ENCODE data around the gene CCR1.

The CCR1 gene

DNA sequence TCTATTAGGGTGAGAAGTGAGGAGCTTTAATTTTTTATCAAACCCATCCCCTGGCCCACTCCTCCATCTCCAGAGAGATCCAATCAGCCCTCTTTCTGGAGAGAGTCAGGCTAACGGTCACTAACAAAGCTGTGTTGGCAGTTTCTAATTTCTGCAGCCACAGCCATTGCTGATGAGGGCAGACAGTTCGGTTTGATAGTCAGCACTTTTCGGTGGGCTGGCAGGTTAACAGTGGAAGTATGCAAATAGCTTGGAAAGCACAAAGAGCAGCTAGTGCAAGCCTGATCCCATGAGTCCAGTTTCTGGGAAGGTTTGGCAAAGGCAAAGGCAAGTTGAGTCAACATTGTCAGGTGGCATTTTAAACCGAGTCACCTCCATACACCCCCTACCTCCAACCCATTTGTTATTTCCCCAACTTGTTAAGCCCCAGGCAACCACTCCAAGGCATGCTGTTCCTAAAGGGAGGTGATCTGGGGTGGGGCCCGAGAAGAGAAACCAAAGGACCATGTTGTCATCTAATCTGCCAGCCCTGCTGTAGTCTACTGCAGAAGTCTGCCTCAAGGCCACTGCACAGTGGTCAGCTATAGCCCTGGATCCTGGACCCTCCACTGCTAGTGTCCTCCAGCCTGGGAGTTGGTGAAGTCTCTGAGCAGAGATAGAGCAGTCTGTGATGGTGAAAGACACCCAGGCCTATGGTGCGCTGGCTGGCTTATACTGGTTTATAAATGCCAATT lies 1.7 kb downstream of the CCR1 start:
- no peak for DNase-seq (ENCODE audit: low read depth in 1 of 2, low spot score in 1 of 2)
- in situ Hi-C loops (cut with HindIII; ENCODE audit: low pct_unique_long_range_greater_than_20kb, low sequenced_read_pairs), result no loop called here

GRCh38 chr3:46205286-46205960 lies 2.7 kb downstream of the CCR1 start:
- no peak for DNase-seq (ENCODE audit: low read depth in 1 of 2, low spot score in 1 of 2)
- no peak for TF ChIP-seq JUND (IDR thresholded peaks at IDR 0.05; ENCODE audit: low read depth)
- in situ Hi-C loops (cut with HindIII; ENCODE audit: low pct_unique_long_range_greater_than_20kb, low sequenced_read_pairs), result no loop called here

More for the DNA sequence above, 1.7 kb downstream of the CCR1 start:
- no peak for TF ChIP-seq JUND (IDR thresholded peaks at IDR 0.05; ENCODE audit: low read depth)

DNA sequence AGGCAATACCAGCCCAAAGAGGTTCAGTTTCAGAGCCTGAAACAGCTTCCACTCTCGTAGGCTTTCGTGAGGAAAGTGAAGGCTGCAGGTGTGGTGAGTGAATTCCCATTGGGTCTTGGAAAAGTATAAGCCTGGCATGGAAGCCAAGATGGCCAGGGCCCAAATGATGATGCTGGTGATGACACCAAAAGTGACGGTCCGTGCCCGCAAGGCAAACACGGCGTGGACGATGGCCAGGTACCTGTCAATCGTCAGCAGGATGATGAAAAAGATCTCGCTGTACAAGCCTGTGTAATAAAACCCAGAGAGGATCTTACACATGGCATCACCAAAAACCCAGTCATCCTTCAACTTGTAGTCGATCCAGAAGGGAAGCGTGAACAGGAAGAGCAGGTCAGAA lies 4.4 kb downstream of the CCR1 start:
- DNase-seq (ENCODE audit: low read depth in 1 of 2, low spot score in 1 of 2), result no peak
- in situ Hi-C loops (cut with HindIII; ENCODE audit: low pct_unique_long_range_greater_than_20kb, low sequenced_read_pairs), result no loop called here
- TF ChIP-seq JUND (IDR thresholded peaks at IDR 0.05; ENCODE audit: low read depth), result no peak

DNA sequence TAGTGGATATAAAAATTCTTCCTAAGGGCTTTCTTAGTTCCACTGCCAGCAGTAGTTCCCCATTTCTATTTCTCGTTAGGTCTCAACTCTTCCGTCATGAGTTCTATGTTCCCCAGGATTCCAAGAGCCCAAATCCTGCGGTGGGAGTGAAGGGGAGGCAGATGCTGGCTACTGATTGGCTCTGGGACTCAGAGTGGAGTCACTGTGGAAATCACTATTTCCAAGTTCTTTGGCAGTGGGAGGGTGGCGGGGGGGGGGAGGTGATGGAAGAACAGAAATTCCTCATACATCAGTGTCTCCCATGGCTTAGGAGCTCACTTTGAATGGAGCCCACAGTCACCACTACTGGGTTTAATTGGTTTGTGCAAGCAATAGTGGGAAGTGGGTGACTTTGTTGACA lies 5.6 kb downstream of the CCR1 start:
- DNase-seq (ENCODE audit: low read depth in 1 of 2, low spot score in 1 of 2), result no peak
- no peak for TF ChIP-seq JUND (IDR thresholded peaks at IDR 0.05; ENCODE audit: low read depth)
- in situ Hi-C loops (cut with HindIII; ENCODE audit: low pct_unique_long_range_greater_than_20kb, low sequenced_read_pairs), result no loop called here

DNA sequence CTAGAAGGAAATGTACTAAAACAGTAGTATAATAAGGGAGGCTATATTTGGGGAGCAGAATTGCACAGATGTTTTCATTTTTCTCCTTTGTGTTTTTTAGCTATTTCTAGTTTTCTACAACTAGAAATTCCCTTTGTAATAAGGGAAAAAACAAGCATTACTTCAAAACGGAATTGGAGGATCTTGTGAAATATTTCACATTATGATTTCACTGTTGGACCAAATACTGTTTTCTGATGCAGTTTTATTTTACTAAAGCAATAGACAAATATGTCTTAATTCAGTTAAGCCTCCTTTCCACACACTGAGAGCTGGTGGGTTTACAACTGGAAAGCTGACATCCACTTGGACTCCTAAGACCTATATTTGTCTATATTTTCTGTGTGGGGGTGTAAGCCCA lies 7.3 kb downstream of the CCR1 start:
- DNase-seq (ENCODE audit: low read depth in 1 of 2, low spot score in 1 of 2), result no peak
- in situ Hi-C loops (cut with HindIII; ENCODE audit: low pct_unique_long_range_greater_than_20kb, low sequenced_read_pairs), result no loop called here
- no peak for TF ChIP-seq JUND (IDR thresholded peaks at IDR 0.05; ENCODE audit: low read depth)

- in situ Hi-C loops (cut with HindIII; ENCODE audit: low pct_unique_long_range_greater_than_20kb, low sequenced_read_pairs), result no loop called here
- no peak for TF ChIP-seq JUND (IDR thresholded peaks at IDR 0.05; ENCODE audit: low read depth)
- no peak for DNase-seq (ENCODE audit: low read depth in 1 of 2, low spot score in 1 of 2)
Observed at GRCh38 chr3:46200211-46200610, 7.9 kb downstream of the CCR1 start.

DNA sequence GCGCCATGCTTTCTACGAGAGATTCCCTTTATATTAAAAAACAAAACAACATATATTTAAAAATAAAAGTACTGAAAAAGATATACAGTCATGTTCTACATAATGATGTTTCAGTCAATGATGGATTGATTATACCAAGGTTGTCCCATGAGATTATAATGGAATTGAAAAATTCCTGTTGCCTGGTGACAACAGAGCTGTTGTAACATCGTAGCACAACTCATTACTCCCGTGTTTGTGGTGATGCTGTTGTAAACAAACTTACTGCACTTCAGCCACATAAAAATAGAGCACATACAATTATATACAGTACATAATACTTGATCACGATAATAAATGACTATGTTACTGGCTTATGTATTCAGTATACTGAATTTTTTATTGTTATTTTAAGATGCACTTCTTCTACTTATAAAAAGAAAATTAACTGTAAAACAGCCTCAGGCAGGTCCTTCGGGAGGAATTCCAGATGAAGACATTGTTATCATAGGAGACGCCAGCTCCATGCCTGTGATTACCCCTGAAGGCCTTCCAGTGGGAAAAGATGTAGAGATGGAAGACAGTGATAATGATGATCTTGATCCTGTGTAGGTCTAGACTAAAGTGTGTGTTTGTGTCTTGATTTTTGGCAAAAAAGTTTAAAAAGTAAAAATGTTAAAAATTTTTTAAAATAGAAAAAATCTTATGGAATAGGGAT lies 11.7 kb downstream of the CCR1 start:
- DNase-seq (ENCODE audit: low read depth in 1 of 2, low spot score in 1 of 2), result no peak
- in situ Hi-C loops (cut with HindIII; ENCODE audit: low pct_unique_long_range_greater_than_20kb, low sequenced_read_pairs), result no loop called here
- no peak for TF ChIP-seq JUND (IDR thresholded peaks at IDR 0.05; ENCODE audit: low read depth)

DNA sequence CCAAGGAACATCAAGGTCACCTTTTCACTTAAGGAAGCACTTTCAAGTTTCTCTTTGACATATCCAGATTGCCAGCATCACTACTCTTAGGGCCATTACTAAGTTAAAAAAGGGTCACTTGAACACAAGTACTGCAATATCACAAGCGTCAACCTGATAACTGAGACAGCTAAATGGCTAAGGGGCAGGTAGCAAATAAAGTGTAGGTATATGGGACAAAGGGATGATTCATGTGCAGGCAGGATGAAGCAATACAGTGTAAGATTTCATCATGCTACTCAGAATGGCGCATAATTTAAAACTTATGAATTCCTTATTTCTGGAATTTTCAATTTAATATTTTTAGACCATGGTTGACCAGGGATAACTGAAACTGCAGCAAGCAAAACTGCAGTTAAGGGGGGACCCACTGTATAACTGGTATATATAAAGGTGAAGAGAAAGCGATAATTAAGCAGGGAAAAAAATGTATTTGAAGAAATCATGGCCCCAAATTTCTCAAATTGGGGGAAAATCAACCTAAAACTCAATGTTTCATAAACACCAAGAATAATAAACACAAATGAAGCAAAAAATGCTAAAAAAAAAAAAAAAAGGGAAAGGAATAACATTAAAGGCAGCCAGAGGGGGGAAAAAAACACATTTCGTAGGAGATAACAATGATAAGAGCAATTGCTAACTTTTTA lies 13.1 kb downstream of the CCR1 start:
- TF ChIP-seq JUND (IDR thresholded peaks at IDR 0.05; ENCODE audit: low read depth), result no peak
- no peak for DNase-seq (ENCODE audit: low read depth in 1 of 2, low spot score in 1 of 2)
- in situ Hi-C loops (cut with HindIII; ENCODE audit: low pct_unique_long_range_greater_than_20kb, low sequenced_read_pairs), result no loop called here

- in situ Hi-C loops (cut with HindIII; ENCODE audit: low pct_unique_long_range_greater_than_20kb, low sequenced_read_pairs), result no loop called here
- DNase-seq (ENCODE audit: low read depth in 1 of 2, low spot score in 1 of 2), result no peak
- no peak for TF ChIP-seq JUND (IDR thresholded peaks at IDR 0.05; ENCODE audit: low read depth)
Observed at GRCh38 chr3:46193436-46193835, 14.7 kb downstream of the CCR1 start.

GRCh38 chr3:46192939-46193338 lies 15.2 kb downstream of the CCR1 start:
- in situ Hi-C loops (cut with HindIII; ENCODE audit: low pct_unique_long_range_greater_than_20kb, low sequenced_read_pairs), result no loop called here
- TF ChIP-seq JUND (IDR thresholded peaks at IDR 0.05; ENCODE audit: low read depth), result no peak

DNA sequence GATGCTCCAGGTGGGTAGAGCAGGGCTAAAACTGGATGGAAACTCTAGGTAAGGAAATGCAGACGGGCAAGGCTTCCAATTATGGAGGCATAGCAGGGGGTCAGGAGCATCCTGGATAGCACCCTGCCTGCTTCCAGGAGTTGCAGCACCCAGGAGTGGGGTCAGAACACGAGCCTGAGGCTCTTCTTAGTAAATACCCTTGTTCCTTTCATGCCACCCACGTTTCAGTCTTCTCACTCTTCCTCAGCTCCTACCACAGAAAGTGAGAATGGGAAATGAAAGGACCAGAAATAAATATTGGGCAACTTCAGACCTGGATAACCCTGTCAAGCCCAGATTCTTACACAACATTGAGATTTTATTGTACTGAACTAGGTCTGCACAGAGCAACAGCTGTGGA lies 16.4 kb downstream of the CCR1 start:
- DNase-seq (ENCODE audit: low read depth in 1 of 2, low spot score in 1 of 2), result no peak
- in situ Hi-C loops (cut with HindIII; ENCODE audit: low pct_unique_long_range_greater_than_20kb, low sequenced_read_pairs), result no loop called here
- TF ChIP-seq JUND (IDR thresholded peaks at IDR 0.05; ENCODE audit: low read depth), result no peak

More at GRCh38 chr3:46192939-46193338, 15.2 kb downstream of the CCR1 start:
- DNase-seq (ENCODE audit: low read depth in 1 of 2, low spot score in 1 of 2), result no peak

DNA sequence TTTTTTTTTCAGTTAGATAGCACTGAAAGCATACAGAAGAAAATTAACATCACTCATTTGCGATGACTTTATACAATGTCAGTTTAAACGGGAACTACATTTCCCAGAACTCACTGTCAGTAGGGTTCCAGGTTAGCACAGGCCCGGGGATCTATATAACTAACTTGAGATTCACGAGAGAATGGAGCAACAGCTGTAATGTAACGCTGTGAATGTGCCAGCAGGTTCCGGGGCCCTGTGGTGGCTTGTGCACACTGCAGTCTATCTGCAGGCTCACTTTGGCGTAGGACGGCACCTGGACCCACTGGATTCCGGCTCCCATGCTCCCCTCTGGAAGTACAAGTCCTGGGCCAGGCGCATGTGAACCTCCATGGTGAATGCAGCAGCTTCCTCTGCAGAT lies 19.4 kb downstream of the CCR1 start:
- in situ Hi-C loops (cut with HindIII; ENCODE audit: low pct_unique_long_range_greater_than_20kb, low sequenced_read_pairs), result no loop called here
- no peak for TF ChIP-seq JUND (IDR thresholded peaks at IDR 0.05; ENCODE audit: low read depth)
- DNase-seq (ENCODE audit: low read depth in 1 of 2, low spot score in 1 of 2), result no peak
